ENCODE results near the gene SDF2.

DNA sequence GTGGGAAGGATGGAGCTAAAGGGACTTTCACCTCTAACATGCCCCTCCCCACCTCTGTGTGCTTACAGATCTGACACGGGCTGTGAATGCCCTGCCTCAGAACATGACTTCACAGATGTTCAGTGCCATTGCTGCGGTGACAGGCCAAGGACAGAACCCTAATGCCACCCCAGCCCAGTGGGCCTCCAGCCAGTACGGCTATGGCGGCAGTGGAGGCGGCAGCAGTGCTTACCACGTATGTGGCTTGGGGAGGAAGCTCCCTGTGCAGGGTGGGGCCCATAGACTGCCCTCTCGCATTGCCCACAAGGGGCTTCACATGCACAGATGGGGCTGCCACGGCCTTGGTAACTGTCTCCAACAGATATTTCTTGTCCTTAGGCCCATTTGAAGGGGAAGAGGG lies 38.6 kb upstream of the SDF2 start:
- TF ChIP-seq, protein P1, sequence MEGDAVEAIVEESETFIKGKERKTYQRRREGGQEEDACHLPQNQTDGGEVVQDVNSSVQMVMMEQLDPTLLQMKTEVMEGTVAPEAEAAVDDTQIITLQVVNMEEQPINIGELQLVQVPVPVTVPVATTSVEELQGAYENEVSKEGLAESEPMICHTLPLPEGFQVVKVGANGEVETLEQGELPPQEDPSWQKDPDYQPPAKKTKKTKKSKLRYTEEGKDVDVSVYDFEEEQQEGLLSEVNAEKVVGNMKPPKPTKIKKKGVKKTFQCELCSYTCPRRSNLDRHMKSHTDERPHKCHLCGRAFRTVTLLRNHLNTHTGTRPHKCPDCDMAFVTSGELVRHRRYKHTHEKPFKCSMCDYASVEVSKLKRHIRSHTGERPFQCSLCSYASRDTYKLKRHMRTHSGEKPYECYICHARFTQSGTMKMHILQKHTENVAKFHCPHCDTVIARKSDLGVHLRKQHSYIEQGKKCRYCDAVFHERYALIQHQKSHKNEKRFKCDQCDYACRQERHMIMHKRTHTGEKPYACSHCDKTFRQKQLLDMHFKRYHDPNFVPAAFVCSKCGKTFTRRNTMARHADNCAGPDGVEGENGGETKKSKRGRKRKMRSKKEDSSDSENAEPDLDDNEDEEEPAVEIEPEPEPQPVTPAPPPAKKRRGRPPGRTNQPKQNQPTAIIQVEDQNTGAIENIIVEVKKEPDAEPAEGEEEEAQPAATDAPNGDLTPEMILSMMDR (IDR thresholded peaks at IDR 0.05; ENCODE audit: insufficient read depth, low read length, poor library complexity, severe bottlenecking), result no peak
- no peak for TF ChIP-seq EZH2phosphoT487 (conservative IDR thresholded peaks at IDR 0.05; ENCODE audit: low read length)

Data from SU-DHL-6 (cell line).